Measurements from ENCODE around the gene TEAD1.

- TF ChIP-seq CTCF (IDR thresholded peaks at IDR 0.05) = no peak
- no peak for TF ChIP-seq POLR2A (IDR thresholded peaks at IDR 0.05)
Measured at GRCh38 chr11:12800871-12801270, 126.7 kb downstream of the TEAD1 start.
